ENCODE measurements around the gene ZNF831. TPM values are rescaled to one million over a fixed set of nuclear protein-coding genes. Genes with fewer than 3 reads are reported as not detected.

ZNF831 gene
- total RNA-seq, 4 donors from 2014 or later, result 0.78 to 2.3 (median 1.6) TPM

GRCh38 chr20:59299945-59300332 lies 136.3 kb downstream of the ZNF831 start:
- intact Hi-C loops (cut with DNase I), result no loop called here
- Histone ChIP-seq H3K36me3 (no peaks in the 10 kb centered on the region), H3K27ac (peak overlapping the region in 1 of 3 donors; percentile 88), H3K27me3 (no peaks in the 10 kb centered on the region), H3K4me1 (peaks cover 9 to 19% of the 10 kb centered on the region in 2 donors), H3K9me3 (no peaks in the 10 kb centered on the region), H3K4me3 (replicated peaks in 1 of 3) (peak overlapping the region in 2 of 3 donors; percentile 31 to 34)
- peak in 1 of 2 donors; percentile 34 for TF ChIP-seq POLR2A (IDR thresholded peaks at IDR 0.05)
- TF ChIP-seq CTCF (IDR thresholded peaks at IDR 0.05), result no peak
- 2 to 9% methylated on average over 8 to 19 of the region's 19 CpGs for WGBS, 2 donors
- peak; percentile 89 for DNase-seq

- Histone ChIP-seq H3K27ac (peak within 1 kb of the TSS in 1 of 3 donors; percentile 88), H3K4me3 (replicated peaks in 1 of 3) (peak within 1 kb of the TSS; percentile 28 to 34 (median 31))
- 0 to 4% methylated on average over 2 to 10 of the region's 77 CpGs for WGBS, 2 donors
These were observed 136.9 kb downstream of the ZNF831 start, which contains the start of gene EDN3 for GRCh38 chr20:59300333-59301081. Gene EDN3 (plus strand): TSS chr20:59300611. CDS start chr20:59300813, 202 bp downstream.

GRCh38 chr20:59301343-59302007 lies 137.9 kb downstream of the ZNF831 start:
- DNase-seq, result no peak
- intact Hi-C loops (cut with DNase I), result no loop called here
- Histone ChIP-seq H3K27ac (peak overlapping the region in 1 of 3 donors; percentile 53), H3K9me3 (no peaks in the 10 kb centered on the region), H3K27me3 (no peaks in the 10 kb centered on the region), H3K4me3 (replicated peaks in 1 of 3) (no peak overlapping the region), H3K4me1 (peaks cover 9 to 10% of the 10 kb centered on the region in 2 donors), H3K36me3 (no peaks in the 10 kb centered on the region)
- WGBS, 2 donors, result 66 to 82% methylated on average over 3 to 15 of the region's 17 CpGs
- TF ChIP-seq POLR2A (IDR thresholded peaks at IDR 0.05) (no peak), CTCF (IDR thresholded peaks at IDR 0.05) (no peak)

More at GRCh38 chr20:59300333-59301081, 136.9 kb downstream of the ZNF831 start, which contains the start of gene EDN3:
- Histone ChIP-seq H3K9me3 (no peaks in the 10 kb centered on the region), H3K4me1 (peaks cover 9 to 15% of the 10 kb centered on the region in 2 donors), H3K36me3 (no peaks in the 10 kb centered on the region), H3K27me3 (no peaks in the 10 kb centered on the region)
- TF ChIP-seq CTCF (IDR thresholded peaks at IDR 0.05) (no peak), POLR2A (IDR thresholded peaks at IDR 0.05) (peak in 1 of 2 donors; percentile 27)
- peak; percentile 67 to 69 for DNase-seq
- intact Hi-C loops (cut with DNase I), result no loop called here

GRCh38 chr20:59305908-59306655 lies 142.5 kb downstream of the ZNF831 start:
- TF ChIP-seq POLR2A (IDR thresholded peaks at IDR 0.05), result no peak
- no peak for TF ChIP-seq CTCF (IDR thresholded peaks at IDR 0.05)
- 87 to 92% methylated on average over 7 of the region's 7 CpGs for WGBS, 2 donors
- intact Hi-C loops (cut with DNase I), result no loop called here
- Histone ChIP-seq H3K36me3 (no peaks in the 10 kb centered on the region), H3K27me3 (no peaks in the 10 kb centered on the region), H3K4me3 (replicated peaks in 1 of 3) (no peak overlapping the region), H3K27ac (peak overlapping the region in 1 of 3 donors; percentile 9), H3K9me3 (no peaks in the 10 kb centered on the region), H3K4me1 (peaks cover 0 to 3% of the 10 kb centered on the region in 2 donors)
- peak; percentile 32 to 45 for DNase-seq

Data from thyroid gland (tissue), 4 donors.